Activated B cell treated with CpG ODN at 0.5 μM for 24 hours (primary cell): Measurements from ENCODE around the gene AUNIP. TPM values are rescaled to one million over a fixed set of nuclear protein-coding genes. Genes with fewer than 3 reads are reported as not detected.

Source experiments
- ATAC-seq: fragments of 200-7000 bp; cut with Tn5 transposase; one replicate; pipeline ENCODE4 v1.10.0; 2021; ENCODE audit warnings: low read depth, mild to moderate bottlenecking, moderate library complexity
- CTCF ChIA-PET: fragments of 350-600 bp; sonication (Branson Sonifier 250); formaldehyde crosslinking; loops from one replicate; lab custom pipeline; 2021; ENCODE audit warnings: antibody characterized with exemption; lab: Charles Lee
- POLR2A ChIA-PET: fragments of 350-600 bp; sonication (Branson Sonifier 250); formaldehyde crosslinking; loops from one replicate; lab custom pipeline; 2021; ENCODE audit warnings: antibody characterized with exemption; lab: Charles Lee
- DNase-seq: peaks from one replicate; pipeline ENCODE4 v3.0.0; 2022
- H3K27ac Mint-ChIP-seq: one replicate; pipeline ENCODE4 v1.8.0; 2020; ENCODE audit warnings: mixed read lengths
- H3K27me3 Mint-ChIP-seq: one replicate; pipeline ENCODE4 v1.8.0; 2021; ENCODE audit warnings: mixed read lengths
- H3K36me3 Mint-ChIP-seq: one replicate; pipeline ENCODE4 v1.8.0; 2021; ENCODE audit warnings: low read depth, mixed read lengths
- H3K4me1 Mint-ChIP-seq: one replicate; pipeline ENCODE4 v1.8.0; 2021; ENCODE audit warnings: mixed read lengths
- H3K4me3 Mint-ChIP-seq: one replicate; pipeline ENCODE4 v1.8.0; 2020; ENCODE audit warnings: mild to moderate bottlenecking, mixed read lengths
- H3K9me3 Mint-ChIP-seq: one replicate; pipeline ENCODE4 v1.8.0; 2020; ENCODE audit warnings: mixed read lengths
- intact Hi-C: fragments of 100-400 bp; cut with micrococcal nuclease; formaldehyde crosslinking; loops from one replicate; pipeline ENCODE4 v1.15.1; 2024
- total RNA-seq: library from RNA; stranded (reverse); gene quantifications from 2 replicates; pipeline ENCODE4 v1.2.3, GENCODE V29; 2022
- TF ChIP-seq, protein P1 (sequence below): fragments of 200-600 bp; IDR thresholded peaks from one replicate; pipeline ENCODE4 v1.8.0; 2022; ENCODE audit warnings: antibody characterized with exemption, mild to moderate bottlenecking

The AUNIP gene
- total RNA-seq, 1 donor from 2014 or later: 0.42 TPM

- POLR2A ChIA-PET: interaction anchor here (0.6 to 2.7 kb wide), 13 partner anchors 10 to 588 kb away, joined by 3 to 22 read pairs (median 5); partner anchors contain the start of genes MACO1, PAFAH2, PAQR7 and SELENON
- H3K4me3 Mint-ChIP-seq: peak overlapping the region; percentile 92
- intact Hi-C loops: loop anchor here (1.0 to 2.0 kb wide), 3 partner anchors 38 to 178 kb away; partner anchors contain the start of genes AUNIP, PAFAH2 and PAQR7
- ATAC-seq (peak; percentile 64), DNase-seq (peak; percentile 57)
- no peaks in the 10 kb centered on the region for H3K9me3 Mint-ChIP-seq
- H3K36me3 Mint-ChIP-seq: peaks cover 6% of the 10 kb centered on the region
- TF ChIP-seq, protein P1, sequence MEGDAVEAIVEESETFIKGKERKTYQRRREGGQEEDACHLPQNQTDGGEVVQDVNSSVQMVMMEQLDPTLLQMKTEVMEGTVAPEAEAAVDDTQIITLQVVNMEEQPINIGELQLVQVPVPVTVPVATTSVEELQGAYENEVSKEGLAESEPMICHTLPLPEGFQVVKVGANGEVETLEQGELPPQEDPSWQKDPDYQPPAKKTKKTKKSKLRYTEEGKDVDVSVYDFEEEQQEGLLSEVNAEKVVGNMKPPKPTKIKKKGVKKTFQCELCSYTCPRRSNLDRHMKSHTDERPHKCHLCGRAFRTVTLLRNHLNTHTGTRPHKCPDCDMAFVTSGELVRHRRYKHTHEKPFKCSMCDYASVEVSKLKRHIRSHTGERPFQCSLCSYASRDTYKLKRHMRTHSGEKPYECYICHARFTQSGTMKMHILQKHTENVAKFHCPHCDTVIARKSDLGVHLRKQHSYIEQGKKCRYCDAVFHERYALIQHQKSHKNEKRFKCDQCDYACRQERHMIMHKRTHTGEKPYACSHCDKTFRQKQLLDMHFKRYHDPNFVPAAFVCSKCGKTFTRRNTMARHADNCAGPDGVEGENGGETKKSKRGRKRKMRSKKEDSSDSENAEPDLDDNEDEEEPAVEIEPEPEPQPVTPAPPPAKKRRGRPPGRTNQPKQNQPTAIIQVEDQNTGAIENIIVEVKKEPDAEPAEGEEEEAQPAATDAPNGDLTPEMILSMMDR: no peak
- peaks cover 27% of the 10 kb centered on the region for H3K4me1 Mint-ChIP-seq
- peak overlapping the region; percentile 90 for H3K27ac Mint-ChIP-seq
- CTCF ChIA-PET: interaction anchor here (0.6 to 1.0 kb wide), 3 partner anchors 18 to 389 kb away, joined by 3 to 5 read pairs (median 3); no protein-coding TSS in a partner anchor
- H3K27me3 Mint-ChIP-seq: no peaks in the 10 kb centered on the region
Observed at GRCh38 chr1:25820247-25821111, 38.8 kb downstream of the AUNIP start.

- H3K4me3 Mint-ChIP-seq: peak within 1 kb of the TSS; percentile 92
- no peaks in the 10 kb centered on the region for H3K27me3 Mint-ChIP-seq
- ChIA-PET CTCF (interaction anchor here (0.6 to 1.0 kb wide), 4 partner anchors 18 to 388 kb away, joined by 3 to 5 read pairs (median 3); no protein-coding TSS in a partner anchor), POLR2A (interaction anchor here (0.6 to 2.7 kb wide), 16 partner anchors 9 to 587 kb away, joined by 3 to 22 read pairs (median 4); partner anchors contain the start of genes MACO1, PAFAH2, SELENON and SYF2)
- DNase-seq (peak; percentile 93), ATAC-seq (peak; percentile 92)
- intact Hi-C loops: loop anchor here (1.0 to 2.0 kb wide), 7 partner anchors 21 to 481 kb away; partner anchors contain the start of genes AUNIP, MACO1, PAFAH2 and PAQR7
- H3K4me1 Mint-ChIP-seq: peaks cover 27% of the 10 kb centered on the region
- TF ChIP-seq, protein P1: no peak
- H3K9me3 Mint-ChIP-seq: no peaks in the 10 kb centered on the region
- H3K36me3 Mint-ChIP-seq: peaks cover 9% of the 10 kb centered on the region
- H3K27ac Mint-ChIP-seq: peak within 1 kb of the TSS; percentile 90
Observed at GRCh38 chr1:25819491-25820246, 39.6 kb downstream of the AUNIP start, which contains the start of gene MTFR1L. TSS of gene MTFR1L (plus strand) at chr1:25819954. CDS start at chr1:25823105, 3,151 bp downstream.

- no peaks in the 10 kb centered on the region for H3K9me3 Mint-ChIP-seq
- H3K27ac Mint-ChIP-seq: no peak overlapping the region
- no peaks in the 10 kb centered on the region for H3K27me3 Mint-ChIP-seq
- DNase-seq (no peak), ATAC-seq (no peak)
- intact Hi-C loops: loop anchor here (2.0 kb wide), 4 partner anchors 20 to 480 kb away; partner anchors contain the start of genes MACO1, STMN1 and TMEM50A
- POLR2A ChIA-PET: interaction anchor here (0.6 to 2.5 kb wide), 5 partner anchors 14 to 269 kb away, joined by 3 to 13 read pairs (median 3); partner anchors contain the start of genes PAFAH2 and SELENON
- H3K4me1 Mint-ChIP-seq: peaks cover 27% of the 10 kb centered on the region
- H3K36me3 Mint-ChIP-seq: peaks cover 9% of the 10 kb centered on the region
- CTCF ChIA-PET: interaction anchor here (1.0 kb wide), 1 partner anchor 314 kb away, joined by 3 read pairs; no protein-coding TSS in a partner anchor
- peak overlapping the region; percentile 92 for H3K4me3 Mint-ChIP-seq
- TF ChIP-seq, protein P1: no peak
Observed at GRCh38 chr1:25818569-25818968, 40.7 kb downstream of the AUNIP start.

GRCh38 chr1:25817840-25818501 lies 41.3 kb downstream of the AUNIP start:
- DNase-seq (no peak), ATAC-seq (no peak)
- ChIA-PET POLR2A (interaction anchor here (2.5 kb wide), 1 partner anchor 18 kb away, joined by 12 read pairs; the partner anchor contains the start of gene SELENON), CTCF (no interaction called here)
- no peaks in the 10 kb centered on the region for H3K27me3 Mint-ChIP-seq
- no peaks in the 10 kb centered on the region for H3K9me3 Mint-ChIP-seq
- H3K4me1 Mint-ChIP-seq: peaks cover 27% of the 10 kb centered on the region
- H3K36me3 Mint-ChIP-seq: peaks cover 9% of the 10 kb centered on the region
- H3K27ac Mint-ChIP-seq: no peak overlapping the region
- TF ChIP-seq, protein P1: no peak
- peak overlapping the region; percentile 52 for H3K4me3 Mint-ChIP-seq
- intact Hi-C loops: loop anchor here (2.0 kb wide), 4 partner anchors 19 to 479 kb away; partner anchors contain the start of genes MACO1, STMN1 and TMEM50A
